Fibroblast of villous mesenchyme (primary cell): ENCODE results near the gene ATG14. TPM values are rescaled to one million over a fixed set of nuclear protein-coding genes. Genes with fewer than 3 reads are reported as not detected.

Experiments
- DNase-seq: peaks from one replicate; pipeline ENCODE4 v3.0.0-alpha.2; 2010; ENCODE audit warnings: low read depth
- H3K4me3 ChIP-seq: 2 replicates; pipeline ENCODE4 v1.5.1; 2011; ENCODE audit warnings: low read depth, mild to moderate bottlenecking, low read length
- CTCF ChIP-seq: IDR thresholded peaks from 2 replicates; pipeline ENCODE4 v1.5.1; 2012; ENCODE audit warnings: low read depth, mild to moderate bottlenecking, low read length; ENCODE audit not compliant: insufficient read depth
- total RNA-seq: library from RNA; depleted of rRNA; stranded (reverse); fragments of >200 nt; gene quantifications from 2 replicates; pipeline ENCODE4 v1.2.3, GENCODE V29; 2012

Gene ATG14
- total RNA-seq, 1 donor: 14.7 TPM

GRCh38 chr14:55398679-55399078 is 13.0 kb downstream of the ATG14 start:
- H3K4me3 ChIP-seq: no peak overlapping the region
- peak; percentile 92 for DNase-seq
- no peak for TF ChIP-seq CTCF

GRCh38 chr14:55389330-55389729 is 22.3 kb downstream of the ATG14 start:
- DNase-seq: peak; percentile 93
- H3K4me3 ChIP-seq: no peak overlapping the region
- TF ChIP-seq CTCF: no peak

- TF ChIP-seq CTCF: no peak
- peak; percentile 77 for DNase-seq
- no peak overlapping the region for H3K4me3 ChIP-seq
These were observed 23.5 kb downstream of the ATG14 start for GRCh38 chr14:55388160-55388559.

- TF ChIP-seq CTCF: no peak
- DNase-seq: no peak
- no peak overlapping the region for H3K4me3 ChIP-seq
These were observed 24.5 kb downstream of the ATG14 start for GRCh38 chr14:55387121-55387520.

- peak; percentile 29 for DNase-seq
- TF ChIP-seq CTCF: no peak
- H3K4me3 ChIP-seq: no peak overlapping the region
These were observed 25.4 kb downstream of the ATG14 start for GRCh38 chr14:55386037-55386808.

GRCh38 chr14:55384536-55384935 is 27.1 kb downstream of the ATG14 start:
- no peak for TF ChIP-seq CTCF
- no peak for DNase-seq
- no peak overlapping the region for H3K4me3 ChIP-seq
